Upper lobe of left lung (tissue), 6 donors: Measurements from ENCODE around the gene ABR. TPM values are rescaled to one million over a fixed set of nuclear protein-coding genes. Genes with fewer than 3 reads are reported as not detected.
A peak's percentile ranks its signal among the peaks of the same experiment; 100 is the strongest.

ENCODE experiments used
- ATAC-seq, 2 donors: fragments of 200-7000 bp; cut with Tn5 transposase; one replicate each; pipeline ENCODE4 v1.9.1; 2022; ENCODE audit warnings: mild to moderate bottlenecking in 2 of 2, moderate library complexity in 2 of 2; ENCODE audit not compliant: low FRiP score in 2 of 2
- DNase-seq, 2 donors: peaks; one replicate each; pipeline ENCODE4 v3.0.0-alpha.2; 2019 to 2020
- H3K27ac ChIP-seq, 4 donors: fragments of 200-600 bp; sonication (generic); one replicate each; pipeline ENCODE4 v1.5.1; 2016 to 2019
- H3K27me3 ChIP-seq, 4 donors: fragments of 200-600 bp; sonication (generic); one replicate each; pipeline ENCODE4 v1.5.1; 2017 to 2019
- H3K36me3 ChIP-seq, 4 donors: fragments of 200-600 bp; sonication (generic); one replicate each; pipeline ENCODE4 v1.5.1; 2016 to 2019
- H3K4me1 ChIP-seq, 4 donors: fragments of 200-600 bp; sonication (generic); one replicate each; pipeline ENCODE4 v1.5.1; 2018 to 2019
- H3K4me3 ChIP-seq, 4 donors: fragments of 200-600 bp; sonication (generic); one replicate each; pipeline ENCODE4 v1.5.1; 2017 to 2019; ENCODE audit warnings: mild to moderate bottlenecking in 2 of 4, moderate library complexity in 1 of 4
- H3K9me3 ChIP-seq, 4 donors: fragments of 200-600 bp; sonication (generic); one replicate each; pipeline ENCODE4 v1.5.1; 2018 to 2019
- CTCF ChIP-seq, 6 experiments: fragments of 450-650 bp in 4 of 6; fragments of 200-600 bp in 2 of 6; sonication (generic) in 2 of 6; IDR thresholded peaks; one replicate each; pipeline ENCODE4 v1.5.1; 2016 to 2019; ENCODE audit warnings: antibody characterized with exemption in 6 of 6
- EP300 ChIP-seq, 4 donors: sonication (generic); formaldehyde crosslinking; IDR thresholded peaks; one replicate each; pipeline ENCODE4 v1.5.1; 2017; ENCODE audit warnings: antibody characterized with exemption in 4 of 4, control low read depth in 2 of 4
- POLR2A ChIP-seq, 4 donors: fragments of 450-650 bp; IDR thresholded peaks; one replicate each; pipeline ENCODE4 v1.5.1; 2016 to 2017; ENCODE audit warnings: antibody characterized with exemption in 4 of 4, mild to moderate bottlenecking in 2 of 4
- POLR2AphosphoS5 ChIP-seq, 2 donors: sonication (generic); formaldehyde crosslinking; IDR thresholded peaks; one replicate each; pipeline ENCODE4 v1.5.1; 2017; ENCODE audit warnings: antibody characterized with exemption in 2 of 2
- WGBS, 2 donors: methylation state at CpG; one replicate each; pipeline ENCODE4 v1.1.5; 2017 to 2018; 5-methylcytosine and 5-hydroxymethylcytosine counted together
- total RNA-seq, 6 donors: library from RNA; depleted of rRNA in 4 of 6; stranded (reverse); fragments of >200 nt in 4 of 6; gene quantifications; one replicate each; pipeline versions ENCODE4 v1.1.0 to v1.2.1, GENCODE V29; 2016 to 2021
- donor health status: DM: no; HTN: no; CAD: no; lungs with moderate emphysema.
- donor health status: DM: no; HTN: yes; CAD: no; lungs with severe emphysema.

Gene ABR
- total RNA-seq = 100 to 1,000 TPM; 117 to 645 (median 206) TPM

- Histone ChIP-seq H3K27ac (peak within 1 kb of the TSS; percentile 54 to 83 (median 74)), H3K9me3 (no peaks in the 10 kb centered on the region), H3K4me3 (peak within 1 kb of the TSS; percentile 42 to 89 (median 81)), H3K36me3 (no peaks in the 10 kb centered on the region), H3K27me3 (no peaks in the 10 kb centered on the region), H3K4me1 (peaks cover 34 to 58% (median 46%) of the 10 kb centered on the region in 4 donors)
- WGBS, 2 donors = 17 to 55% methylated on average over 4 to 45 of the region's 98 CpGs
- peak in 1 of 2 donors; percentile 56 for TF ChIP-seq POLR2AphosphoS5 (IDR thresholded peaks at IDR 0.05)
- no peak for TF ChIP-seq POLR2A (IDR thresholded peaks at IDR 0.05)
- DNase-seq = peak; percentile 52 to 93
- peak in 1 of 2 donors; percentile 84 for ATAC-seq
Measured at GRCh38 chr17:1179818-1180742, at the start of gene ABR. ABR (minus strand) TSS chr17:1179981; CDS start chr17:1179727, 254 bp downstream.

DNA sequence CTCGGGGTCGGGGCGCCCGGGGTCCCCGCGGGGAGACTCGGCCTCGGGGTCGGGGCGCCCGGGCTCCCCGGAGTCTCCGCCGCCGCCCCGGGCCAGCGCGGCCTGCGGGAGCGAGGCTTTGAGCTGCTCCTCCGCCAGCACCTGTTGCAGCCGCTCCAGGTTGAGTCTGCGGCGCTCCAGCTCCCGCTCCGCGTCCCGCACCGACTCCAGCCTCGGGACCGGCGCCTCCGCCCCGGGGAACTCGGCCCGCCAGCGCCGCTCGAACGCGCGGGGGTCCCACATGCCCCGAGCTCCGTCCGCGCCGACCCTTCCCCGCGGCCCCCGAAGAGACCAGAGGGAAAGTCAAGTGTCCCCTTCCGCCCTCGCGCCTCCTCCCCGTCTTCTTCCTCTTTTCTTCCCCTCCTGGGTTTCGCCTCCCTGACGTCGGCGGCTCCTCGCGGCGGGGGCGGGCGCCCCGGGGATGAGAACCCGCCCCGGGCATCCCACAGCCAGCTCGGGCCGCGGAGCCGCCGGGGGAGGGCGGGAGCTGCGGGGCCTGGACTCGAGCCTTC, 49.6 kb upstream of the ABR start:
- H3K27ac ChIP-seq = peak overlapping the region in 3 of 4 donors; percentile 72 to 87 (median 79)

DNA sequence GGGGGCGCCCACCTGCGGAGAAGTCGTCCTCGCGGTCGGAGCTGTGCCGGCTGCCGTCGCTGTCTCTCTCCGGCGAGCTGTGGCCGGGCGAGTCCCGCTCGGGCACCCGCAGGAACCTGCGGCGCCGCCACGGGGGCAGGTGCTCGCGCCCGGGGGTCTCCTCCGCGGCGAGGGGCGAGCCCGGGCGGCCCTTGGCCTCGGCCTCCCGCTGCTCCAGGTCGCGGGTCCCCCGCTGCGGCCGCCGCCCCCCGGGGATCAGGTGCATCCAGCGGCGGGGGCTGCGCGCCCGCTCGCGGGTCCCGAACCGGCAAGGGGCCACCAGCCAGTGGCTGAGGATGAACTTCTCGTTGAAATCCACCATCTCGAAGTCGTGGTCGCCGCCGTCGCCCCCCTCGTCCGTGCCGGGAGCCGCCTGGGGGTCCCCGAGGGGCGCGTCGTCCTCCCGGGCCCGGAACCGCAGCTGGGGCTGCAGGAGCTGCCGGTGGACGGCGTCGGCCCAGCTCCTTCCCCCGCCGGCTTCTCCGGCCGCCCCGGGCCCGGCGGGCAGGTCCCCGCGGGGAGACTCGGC, 49.1 kb upstream of the ABR start:
- no peaks in the 10 kb centered on the region for H3K36me3 ChIP-seq
- peaks cover 0 to 24% (median 4%) of the 10 kb centered on the region in 4 donors for H3K27me3 ChIP-seq
- DNase-seq (peak in 1 of 2 donors; percentile 85), ATAC-seq (no peak)
- peak overlapping the region in 3 of 4 donors; percentile 72 to 87 (median 79) for H3K27ac ChIP-seq
- TF ChIP-seq CTCF (IDR thresholded peaks at IDR 0.05) (no peak), POLR2AphosphoS5 (IDR thresholded peaks at IDR 0.05) (no peak), POLR2A (IDR thresholded peaks at IDR 0.05) (no peak), EP300 (IDR thresholded peaks at IDR 0.05) (no peak)
- WGBS, 2 donors = 0% methylated on average over 23 of the region's 79 CpGs; no CpG with 5 or more reads in 1 of the 2 donors
- peaks cover 25 to 48% (median 33%) of the 10 kb centered on the region in 4 donors for H3K4me1 ChIP-seq
- peak overlapping the region; percentile 24 to 84 (median 65) for H3K4me3 ChIP-seq
- no peaks in the 10 kb centered on the region for H3K9me3 ChIP-seq

More for the DNA sequence above, 49.6 kb upstream of the ABR start:
- peak overlapping the region; percentile 24 to 84 (median 65) for H3K4me3 ChIP-seq
- H3K4me1 ChIP-seq = peaks cover 25 to 48% (median 33%) of the 10 kb centered on the region in 4 donors
- no peaks in the 10 kb centered on the region for H3K9me3 ChIP-seq
- DNase-seq = peak; percentile 82 to 95
- ATAC-seq = peak in 1 of 2 donors; percentile 91
- H3K27me3 ChIP-seq = peaks cover 0 to 24% (median 4%) of the 10 kb centered on the region in 4 donors
- no peaks in the 10 kb centered on the region for H3K36me3 ChIP-seq
- WGBS, 2 donors = 0 to 1% methylated on average over 1 to 37 of the region's 74 CpGs
- TF ChIP-seq POLR2A (IDR thresholded peaks at IDR 0.05) (peak in 3 of 4 donors; percentile 44 to 91 (median 54)), CTCF (IDR thresholded peaks at IDR 0.05) (no peak), POLR2AphosphoS5 (IDR thresholded peaks at IDR 0.05) (peak in 1 of 2 donors; percentile 70)

DNA sequence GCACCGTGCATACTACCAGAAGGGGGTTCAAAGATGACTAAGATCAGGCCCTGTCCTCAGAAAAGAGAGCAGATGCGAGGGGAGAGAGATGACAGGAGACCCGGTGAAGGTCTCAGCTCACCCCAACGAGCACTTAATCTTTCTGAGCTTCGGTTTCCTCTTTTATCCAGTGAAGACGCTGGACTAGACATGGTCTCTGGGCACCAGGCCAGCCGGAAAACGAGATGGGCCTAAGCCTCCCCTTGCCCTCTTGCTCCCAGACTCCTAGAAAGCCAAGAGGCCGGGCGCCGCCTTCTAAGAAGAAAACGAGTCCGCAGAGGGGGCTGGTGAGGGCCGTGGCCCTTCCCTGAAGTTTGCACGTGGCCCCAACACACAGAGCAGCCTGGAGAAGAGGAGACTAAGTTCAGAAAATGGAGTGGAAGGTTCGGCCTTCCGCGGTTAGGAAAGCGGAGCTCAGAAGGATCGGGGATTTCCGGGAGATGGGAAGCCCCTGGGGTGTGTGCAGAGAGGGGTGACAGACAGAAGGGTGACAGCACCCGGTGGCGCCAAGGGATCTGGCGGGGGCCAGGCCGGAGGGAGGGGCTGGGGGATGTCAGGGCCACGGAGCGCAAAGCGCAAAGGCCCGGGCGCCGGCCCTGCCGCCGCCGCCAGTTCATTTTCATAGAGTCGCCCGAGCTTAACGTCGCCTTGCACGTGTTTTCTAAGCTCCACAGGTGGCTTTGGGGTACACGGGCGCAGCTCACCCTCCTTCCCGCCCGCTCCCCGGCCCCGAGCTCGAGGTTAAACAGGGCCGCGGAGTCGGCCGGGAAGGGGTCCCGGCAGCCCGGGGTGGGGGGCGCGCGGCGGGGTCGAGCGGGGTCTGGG, 48.4 kb upstream of the ABR start:
- no peaks in the 10 kb centered on the region for H3K36me3 ChIP-seq
- H3K27ac ChIP-seq = peak overlapping the region in 3 of 4 donors; percentile 72 to 87 (median 79)
- peak; percentile 23 to 88 for DNase-seq
- peak in 1 of 2 donors; percentile 8 for ATAC-seq
- WGBS, 2 donors = 16 to 19% methylated on average over 25 to 35 of the region's 58 CpGs
- H3K27me3 ChIP-seq = peaks cover 0 to 24% (median 4%) of the 10 kb centered on the region in 4 donors
- peaks cover 25 to 48% (median 33%) of the 10 kb centered on the region in 4 donors for H3K4me1 ChIP-seq
- no peak for TF ChIP-seq POLR2AphosphoS5 (IDR thresholded peaks at IDR 0.05)
- TF ChIP-seq CTCF (IDR thresholded peaks at IDR 0.05) = no peak
- no peak for TF ChIP-seq EP300 (IDR thresholded peaks at IDR 0.05)
- TF ChIP-seq POLR2A (IDR thresholded peaks at IDR 0.05) = no peak
- H3K4me3 ChIP-seq = peak overlapping the region; percentile 24 to 84 (median 65)
- no peaks in the 10 kb centered on the region for H3K9me3 ChIP-seq
